ENCODE measurements around the gene TMEM253.
A peak's percentile ranks its signal among the peaks of the same experiment; 100 is the strongest.

TMEM253 gene

GRCh38 chr14:21078726-21079125 is 22.1 kb upstream of the TMEM253 start:
- H3K9me3 Mint-ChIP-seq = no peaks in the 10 kb centered on the region
- no peak overlapping the region for H3K4me3 Mint-ChIP-seq
- no peaks in the 10 kb centered on the region for H3K27me3 Mint-ChIP-seq (ENCODE audit: low read depth)
- no peak for TF ChIP-seq CTCF (IDR thresholded peaks at IDR 0.05; ENCODE audit: unreplicated experiment in 3 of 3)
- peaks cover 7% of the 10 kb centered on the region for H3K4me1 Mint-ChIP-seq
- no peak overlapping the region for H3K27ac Mint-ChIP-seq
- peaks cover 78% of the 10 kb centered on the region for H3K36me3 Mint-ChIP-seq (ENCODE audit: low read depth)

- no peak overlapping the region for H3K27ac Mint-ChIP-seq
- TF ChIP-seq CTCF (IDR thresholded peaks at IDR 0.05; ENCODE audit: unreplicated experiment in 3 of 3) = no peak
- peaks cover 3% of the 10 kb centered on the region for H3K4me1 Mint-ChIP-seq
- no peaks in the 10 kb centered on the region for H3K9me3 Mint-ChIP-seq
- peaks cover 78% of the 10 kb centered on the region for H3K36me3 Mint-ChIP-seq (ENCODE audit: low read depth)
- no peaks in the 10 kb centered on the region for H3K27me3 Mint-ChIP-seq (ENCODE audit: low read depth)
- no peak overlapping the region for H3K4me3 Mint-ChIP-seq
These were observed 19.2 kb upstream of the TMEM253 start for GRCh38 chr14:21081521-21082142.

- H3K4me3 Mint-ChIP-seq = no peak overlapping the region
- H3K9me3 Mint-ChIP-seq = no peaks in the 10 kb centered on the region
- no peak for TF ChIP-seq CTCF (IDR thresholded peaks at IDR 0.05; ENCODE audit: unreplicated experiment in 3 of 3)
- H3K36me3 Mint-ChIP-seq (ENCODE audit: low read depth) = peaks cover 78% of the 10 kb centered on the region
- no peaks in the 10 kb centered on the region for H3K27me3 Mint-ChIP-seq (ENCODE audit: low read depth)
- H3K4me1 Mint-ChIP-seq = peaks cover 5% of the 10 kb centered on the region
- no peak overlapping the region for H3K27ac Mint-ChIP-seq
These were observed 17.1 kb upstream of the TMEM253 start for GRCh38 chr14:21083565-21084325.

GRCh38 chr14:21084396-21084795 is 16.5 kb upstream of the TMEM253 start:
- Mint-ChIP-seq H3K27ac (no peak overlapping the region), H3K36me3 (ENCODE audit: low read depth) (peaks cover 78% of the 10 kb centered on the region), H3K4me3 (no peak overlapping the region), H3K4me1 (peaks cover 5% of the 10 kb centered on the region), H3K9me3 (no peaks in the 10 kb centered on the region), H3K27me3 (ENCODE audit: low read depth) (no peaks in the 10 kb centered on the region)
- TF ChIP-seq CTCF (IDR thresholded peaks at IDR 0.05; ENCODE audit: unreplicated experiment in 3 of 3) = no peak

- no peaks in the 10 kb centered on the region for H3K9me3 Mint-ChIP-seq
- peak overlapping the region; percentile 16 to 42 (median 22) for H3K27ac Mint-ChIP-seq
- no peak overlapping the region for H3K4me3 Mint-ChIP-seq
- peaks cover 78% of the 10 kb centered on the region for H3K36me3 Mint-ChIP-seq (ENCODE audit: low read depth)
- H3K4me1 Mint-ChIP-seq = peaks cover 5% of the 10 kb centered on the region
- TF ChIP-seq CTCF (IDR thresholded peaks at IDR 0.05; ENCODE audit: unreplicated experiment in 3 of 3) = no peak
- H3K27me3 Mint-ChIP-seq (ENCODE audit: low read depth) = no peaks in the 10 kb centered on the region
These were observed 15.6 kb upstream of the TMEM253 start for GRCh38 chr14:21084998-21085853.

All from nephron (organoid).